Right hindlimb (tissue), 1 donor: ENCODE data around the gene ALG12.

Experiments used
- DNase-seq: peaks from one replicate; pipeline ENCODE4 v3.0.0-alpha.2; 2018

The ALG12 gene

DNA sequence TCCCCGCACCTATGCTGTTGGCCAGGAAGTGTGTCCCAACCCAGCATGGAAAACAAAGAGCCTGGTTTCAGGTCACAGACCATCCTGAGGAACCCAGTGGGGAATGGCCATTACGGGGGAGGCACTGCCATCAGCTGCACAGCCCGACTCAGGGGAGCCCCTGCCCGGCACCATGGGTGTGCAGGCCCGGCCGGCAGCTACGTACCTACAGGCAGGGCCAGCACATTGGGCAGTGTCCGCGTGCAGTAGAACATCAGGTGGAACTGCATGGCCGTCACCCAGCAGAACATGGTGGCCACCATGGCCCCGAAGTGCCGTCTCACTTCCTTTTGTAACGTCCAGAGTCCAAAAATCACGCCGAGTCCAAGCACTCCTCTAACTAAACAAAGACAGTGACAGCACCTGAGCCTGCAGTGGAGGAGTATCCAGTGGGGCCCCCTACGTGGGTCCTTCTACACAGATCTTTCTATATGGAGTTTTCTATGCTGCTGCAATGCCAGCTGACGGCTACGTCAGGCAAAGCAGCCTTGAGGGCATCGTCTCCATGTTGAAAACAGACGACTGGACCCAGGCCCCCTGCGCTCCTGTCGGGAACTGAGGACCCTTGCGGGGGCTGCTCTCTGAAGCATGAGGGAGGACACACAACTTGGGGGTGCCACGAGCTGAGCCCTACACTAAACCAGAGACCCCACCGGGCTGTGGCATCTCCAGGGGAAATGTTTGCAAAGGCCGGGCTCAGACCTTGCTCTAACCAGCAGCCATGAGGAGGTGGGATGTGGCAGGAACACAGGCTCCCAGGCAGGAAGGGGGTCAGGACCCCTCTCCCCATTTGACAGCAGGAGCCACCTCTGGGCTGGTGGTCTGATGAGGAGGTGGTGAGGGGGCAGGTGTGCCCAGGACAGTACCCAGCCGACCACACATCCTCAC is 7.7 kb downstream of the ALG12 start:
- no peak for DNase-seq

DNA sequence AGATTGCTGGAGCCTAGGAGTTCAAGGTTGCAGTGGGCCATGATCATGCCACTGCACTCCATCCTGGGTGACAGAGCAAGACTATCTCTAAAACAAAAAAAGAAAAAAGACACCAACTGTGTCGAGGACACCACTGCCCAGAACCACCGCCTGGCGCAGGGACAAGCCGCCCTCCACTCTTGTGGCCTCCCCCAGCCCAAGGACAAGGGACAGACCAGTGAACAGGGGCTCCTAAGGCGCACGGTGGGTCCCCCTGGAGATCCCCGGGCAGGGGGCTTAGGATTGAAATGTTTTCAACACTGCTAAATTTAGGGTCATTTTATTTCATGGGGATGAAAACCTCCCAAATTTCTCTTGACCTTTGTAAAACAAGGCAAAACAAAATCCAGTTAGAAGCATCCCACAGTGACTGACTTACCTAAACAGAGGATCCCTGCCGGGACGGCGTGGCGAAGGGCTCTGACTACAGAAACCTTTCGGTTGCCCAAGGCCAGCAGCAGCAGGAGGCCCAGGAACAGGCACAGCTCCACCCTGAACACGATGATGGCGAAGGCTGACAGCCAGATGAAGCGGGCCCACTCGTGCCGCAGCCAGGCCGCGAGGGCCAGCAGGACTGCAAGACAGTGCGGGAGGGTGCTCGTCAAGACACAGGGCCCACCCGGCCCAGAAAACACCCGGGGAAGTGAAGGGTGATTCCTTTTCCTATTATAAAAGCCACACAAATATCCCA is 8.6 kb downstream of the ALG12 start:
- DNase-seq: no peak

DNA sequence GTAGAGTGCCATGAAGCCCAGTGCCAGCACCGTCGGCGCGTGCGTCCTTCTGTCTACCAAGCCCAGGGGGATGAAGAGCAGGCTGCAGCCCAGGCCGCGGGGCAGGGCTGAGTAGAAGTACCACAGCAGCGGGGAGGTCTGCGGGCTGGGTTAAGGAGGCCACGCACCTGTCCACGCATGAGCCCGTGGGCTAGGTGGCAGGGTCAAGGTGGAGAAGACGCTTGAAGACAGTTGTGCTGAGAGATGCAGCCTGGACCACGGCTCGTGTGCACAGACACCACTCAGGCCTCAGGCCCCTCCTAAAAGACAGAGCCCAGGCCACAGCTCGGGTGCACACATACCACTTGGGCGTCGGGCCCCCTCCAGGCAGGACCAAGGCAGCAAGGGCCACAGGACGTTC is 10.4 kb downstream of the ALG12 start:
- DNase-seq: no peak

DNA sequence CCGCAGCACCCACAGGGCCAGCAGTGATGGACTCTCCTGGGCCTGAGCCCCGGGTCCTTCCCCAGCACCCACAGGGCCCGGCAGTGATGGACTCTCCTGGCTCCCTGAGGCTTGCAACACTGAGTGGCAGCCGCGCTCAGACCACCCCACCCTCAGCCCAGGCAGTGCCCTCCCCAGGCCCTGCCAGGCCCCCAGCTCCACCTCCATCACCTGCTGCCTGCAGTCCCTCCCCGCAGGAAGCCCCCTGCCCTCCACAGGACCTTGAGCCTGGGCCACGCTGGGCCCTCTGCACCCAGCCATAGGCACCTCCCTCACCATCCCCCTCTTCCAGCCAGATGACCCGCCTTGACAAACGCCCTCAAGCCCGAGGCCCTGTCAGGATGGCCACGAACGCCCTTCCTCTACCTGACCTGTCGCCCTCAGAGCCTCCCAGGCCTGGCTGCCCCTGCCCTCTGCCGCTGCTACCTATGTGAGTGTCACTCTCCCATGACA is 11.4 kb downstream of the ALG12 start:
- DNase-seq: no peak

DNA sequence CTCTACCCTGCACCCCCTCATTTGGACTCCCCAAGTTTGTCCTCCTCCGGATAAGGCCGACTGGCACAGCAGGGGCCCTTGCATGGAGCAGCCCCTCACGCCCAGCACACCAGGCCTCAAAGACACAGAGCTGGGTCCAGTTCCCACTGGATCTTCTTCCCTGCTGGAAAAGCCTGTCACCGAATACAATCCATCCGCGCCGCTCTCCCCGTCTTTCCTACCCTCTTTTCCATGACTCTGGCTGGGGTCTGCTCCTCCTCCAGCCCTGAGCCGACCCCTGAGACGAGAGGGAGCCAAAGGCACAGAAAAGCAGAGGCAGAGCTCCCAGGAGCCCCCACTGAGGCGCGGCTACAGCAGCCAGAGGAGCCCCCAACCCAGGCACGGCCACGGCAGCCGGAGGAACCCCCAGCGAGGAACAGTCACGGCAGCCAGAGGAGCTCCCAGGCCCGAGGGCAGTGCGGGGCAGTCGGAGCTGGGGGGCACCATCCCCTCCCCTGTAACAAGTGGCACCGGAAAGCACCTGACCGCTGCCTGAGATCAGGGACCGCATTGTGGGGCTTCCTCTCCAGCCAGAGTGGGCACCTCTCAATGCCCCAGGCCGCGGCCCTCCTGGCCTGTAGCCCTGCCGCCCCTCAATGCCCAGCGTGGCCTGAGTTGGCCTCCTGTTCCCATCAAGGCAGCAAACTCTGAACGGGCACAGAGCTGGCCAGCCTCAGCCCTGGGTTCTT is 12.0 kb downstream of the ALG12 start:
- no peak for DNase-seq

DNA sequence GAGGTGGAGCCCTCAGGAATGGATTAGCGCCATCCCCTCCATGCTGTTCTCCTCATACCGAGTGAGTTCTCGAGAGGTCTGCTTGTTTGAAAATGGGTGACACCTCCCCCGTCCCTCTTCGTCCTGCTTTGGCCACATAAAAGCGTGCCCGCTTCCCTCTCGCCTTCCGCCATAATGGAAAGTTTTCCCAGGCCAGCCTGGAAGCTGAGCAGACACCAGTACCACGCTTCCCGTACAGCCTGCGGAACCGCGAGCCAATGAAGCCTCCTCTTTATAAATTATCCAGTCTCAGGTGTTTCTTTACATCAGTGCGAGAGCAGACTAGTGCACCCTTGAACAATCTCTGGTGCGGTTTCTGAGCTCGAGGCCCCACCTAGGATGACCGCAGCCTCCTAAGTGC is 12.8 kb downstream of the ALG12 start:
- no peak for DNase-seq

DNA sequence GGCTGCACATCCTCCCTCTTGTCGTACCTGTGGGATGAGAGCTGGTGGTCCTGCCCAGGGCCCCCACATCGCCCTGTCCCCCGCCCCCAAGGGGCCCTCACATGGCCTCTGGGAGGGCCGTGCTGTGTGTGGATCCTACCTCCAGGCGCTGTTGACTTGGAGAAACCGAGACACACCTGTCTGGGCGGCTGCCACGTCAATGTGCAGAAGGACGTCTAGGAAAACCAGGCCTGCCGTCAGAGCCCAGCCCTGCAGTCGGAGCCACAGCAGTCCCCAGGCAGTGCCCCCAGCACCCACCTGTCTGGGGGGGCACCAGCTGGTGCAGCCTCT is 14.2 kb downstream of the ALG12 start:
- no peak for DNase-seq

DNA sequence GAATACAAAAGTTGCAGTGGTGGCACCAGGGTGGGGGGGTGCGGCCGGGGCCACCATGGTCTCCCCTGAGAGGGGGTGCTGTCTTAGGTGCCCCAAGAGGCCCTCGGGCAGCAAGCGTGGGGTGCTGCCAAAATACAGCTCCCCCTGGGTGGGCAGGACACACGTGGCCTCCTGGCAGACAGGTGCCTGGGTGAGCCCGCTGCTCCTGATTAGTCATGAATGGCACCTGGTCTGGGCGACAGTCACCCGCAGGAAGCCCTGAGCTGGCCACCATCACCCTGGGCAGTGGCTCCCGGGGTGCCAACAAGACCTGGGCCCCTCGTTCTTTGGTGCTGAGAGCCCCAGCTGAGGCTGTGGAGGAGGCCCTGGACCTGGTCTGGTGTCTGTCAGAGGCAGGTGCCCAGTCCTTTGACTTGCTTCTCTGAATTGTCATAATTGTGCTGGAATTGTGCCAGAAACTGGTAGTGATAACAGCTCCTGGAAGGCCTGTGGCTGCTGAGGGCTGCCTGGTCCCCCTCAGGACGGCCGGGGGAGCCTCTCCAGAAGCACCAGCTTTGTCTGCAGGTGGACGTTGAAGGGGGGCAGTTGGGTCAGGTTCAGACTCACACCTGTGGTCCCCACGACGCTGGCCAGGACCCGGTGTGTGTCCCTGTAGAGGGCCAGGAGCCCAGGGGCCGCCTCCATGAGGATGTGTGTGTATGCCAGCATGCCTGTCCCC is 14.8 kb downstream of the ALG12 start:
- no peak for DNase-seq

DNA sequence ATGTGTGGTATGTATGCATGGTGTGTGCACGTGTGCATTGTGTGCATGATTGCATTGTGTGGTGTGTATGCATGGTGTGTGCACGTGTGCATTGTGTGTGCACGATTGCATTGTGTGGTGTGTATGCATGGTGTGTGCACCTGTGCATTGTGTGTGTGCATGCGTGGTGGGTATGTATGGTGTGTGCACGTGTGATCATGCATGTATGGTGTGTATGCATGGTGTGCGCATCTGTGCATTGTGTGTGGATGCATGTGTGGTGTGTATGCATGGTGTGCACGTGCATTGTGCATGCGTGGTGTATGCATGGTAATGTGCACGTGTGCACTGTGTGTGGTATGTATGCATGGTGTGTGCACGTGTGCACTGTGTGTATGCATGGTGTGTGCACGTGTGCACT is 16.8 kb downstream of the ALG12 start:
- no peak for DNase-seq

DNA sequence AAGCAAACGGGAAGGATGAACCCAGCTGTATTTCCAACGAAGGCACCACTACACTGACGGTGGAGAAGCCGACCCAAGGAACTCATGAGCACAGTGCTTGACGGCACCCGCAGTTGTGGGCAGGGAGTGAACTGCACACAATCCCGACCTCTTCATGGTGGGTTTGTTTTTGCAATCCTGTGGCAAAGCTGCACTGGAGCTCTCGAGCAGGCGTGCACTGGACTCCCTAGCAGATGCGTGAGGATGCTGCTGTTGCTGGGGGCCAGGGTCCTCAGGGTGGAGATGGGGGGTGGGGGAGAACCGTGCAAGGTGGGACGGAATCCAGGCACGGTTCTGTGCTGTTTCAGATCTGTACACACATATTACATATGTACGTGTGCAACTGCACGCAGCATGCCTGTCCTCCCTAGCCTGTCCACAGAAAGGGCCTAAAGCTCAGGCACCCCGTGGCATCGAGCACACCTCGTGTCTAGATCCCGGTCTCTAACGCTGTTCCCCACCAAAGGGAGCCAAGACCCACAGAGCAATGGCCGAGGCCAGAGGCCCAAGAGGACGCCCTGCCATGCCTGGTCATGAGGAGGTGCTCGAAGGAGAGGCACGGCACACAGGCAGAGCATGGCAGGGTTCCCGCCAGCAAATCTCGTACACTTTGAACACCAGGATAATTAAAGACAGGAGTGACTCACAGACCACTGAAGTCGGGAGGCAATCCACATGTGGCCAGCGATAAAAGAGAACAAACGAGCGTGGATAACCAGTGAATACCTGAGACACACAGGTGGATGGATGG is 17.6 kb downstream of the ALG12 start:
- no peak for DNase-seq

DNA sequence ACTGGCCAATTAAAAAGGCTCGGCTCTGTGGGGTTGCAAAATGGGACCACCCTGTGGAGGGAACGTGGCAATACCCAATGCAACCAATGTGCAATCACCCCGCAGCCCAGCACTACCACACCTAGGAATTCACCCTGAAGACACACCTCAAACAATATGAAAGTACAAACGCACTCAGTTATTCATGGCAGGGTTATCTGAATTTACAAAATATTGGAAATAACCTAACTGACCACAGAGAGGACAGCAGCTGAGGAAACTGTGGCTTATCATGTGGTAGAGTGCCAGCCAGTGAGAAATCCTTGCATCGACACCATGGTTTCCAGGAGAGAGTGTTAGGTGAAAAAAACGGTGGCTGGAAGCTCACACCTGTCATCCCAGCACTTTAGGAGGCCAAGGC is 18.7 kb downstream of the ALG12 start:
- DNase-seq: no peak

DNA sequence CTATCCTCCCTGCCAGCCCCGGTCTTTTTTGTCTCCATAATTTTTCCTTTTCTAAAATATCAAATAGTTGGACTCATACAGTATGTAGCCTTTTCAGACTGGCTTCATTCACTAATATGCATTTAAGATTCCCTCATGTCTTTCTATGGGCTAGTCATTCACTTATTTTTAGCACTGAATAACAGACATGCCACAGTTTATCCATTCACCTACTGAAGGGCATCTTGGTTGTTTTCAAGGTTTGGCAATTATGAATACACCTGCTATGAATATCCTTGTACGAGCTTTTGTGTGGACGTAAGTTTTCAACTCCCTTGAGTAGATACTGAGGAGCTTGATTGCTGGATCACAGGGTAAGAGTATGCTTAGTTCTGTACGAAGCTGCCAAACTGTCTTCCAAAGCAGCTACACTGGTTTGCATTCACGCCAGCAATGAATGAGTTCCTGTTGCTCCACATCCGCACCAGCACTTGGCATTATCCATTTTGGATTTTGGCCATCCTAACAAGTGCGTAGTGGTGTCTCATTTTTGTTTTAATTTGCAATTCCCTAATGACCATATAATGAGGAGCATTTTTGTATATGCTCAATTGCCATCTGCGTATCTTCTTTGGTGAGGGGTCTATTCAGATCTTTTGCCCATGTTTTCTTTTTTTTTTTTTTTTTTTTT is 21.1 kb downstream of the ALG12 start:
- DNase-seq: no peak

DNA sequence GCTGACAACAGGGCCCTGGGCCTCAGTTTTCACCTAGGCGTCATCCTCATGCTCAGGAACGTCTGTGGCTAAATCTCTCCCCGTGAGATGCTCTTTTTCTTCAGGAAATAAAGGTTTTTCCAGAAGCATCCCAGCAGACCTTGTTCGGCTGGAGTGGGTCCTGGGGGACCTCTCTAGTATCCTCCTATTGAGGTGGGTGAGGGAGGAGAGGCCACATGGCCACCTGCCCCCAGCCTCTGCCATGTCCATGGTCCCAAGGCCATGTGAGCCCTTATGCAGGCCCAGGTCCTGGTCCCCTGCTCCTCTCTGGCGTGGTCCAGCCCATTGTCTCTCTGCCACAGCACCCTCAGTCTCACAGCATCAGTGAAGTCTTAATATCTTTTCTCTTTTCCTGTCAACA is 22.0 kb downstream of the ALG12 start:
- DNase-seq: no peak

DNA sequence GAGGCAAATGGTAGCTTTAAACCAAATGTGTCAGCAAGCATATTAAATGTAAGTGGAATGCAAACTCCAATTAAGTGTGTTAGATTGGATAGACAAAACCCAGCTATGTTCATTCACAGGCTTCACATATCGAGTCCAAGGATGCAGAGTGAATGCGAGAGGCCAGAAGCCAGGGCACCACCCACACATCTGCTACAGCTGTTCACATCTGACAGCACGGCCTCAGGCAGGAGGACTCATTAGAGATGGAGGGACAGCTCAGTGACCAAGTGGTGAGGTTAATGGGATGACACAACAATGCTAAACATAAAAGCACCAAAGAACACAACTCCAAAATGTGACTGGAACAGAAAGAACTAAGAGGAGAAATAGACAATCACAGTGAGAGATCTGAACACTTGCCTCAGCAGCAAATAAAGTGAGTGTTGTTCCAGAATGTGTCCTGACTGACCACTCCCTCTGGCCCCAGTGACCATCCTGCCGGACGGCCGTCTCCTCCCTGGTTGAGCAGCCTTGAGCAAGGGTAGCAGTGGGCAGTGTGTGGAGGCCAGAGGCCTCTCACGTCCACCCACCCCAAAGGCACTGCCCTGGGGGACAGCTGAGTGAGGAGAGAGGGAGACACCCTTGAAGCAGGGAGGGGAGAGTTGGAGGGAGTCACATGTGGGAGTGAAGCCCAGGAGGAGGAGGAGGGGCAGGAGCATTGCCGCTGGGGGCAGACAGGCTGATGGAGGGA is 23.8 kb downstream of the ALG12 start:
- no peak for DNase-seq

DNA sequence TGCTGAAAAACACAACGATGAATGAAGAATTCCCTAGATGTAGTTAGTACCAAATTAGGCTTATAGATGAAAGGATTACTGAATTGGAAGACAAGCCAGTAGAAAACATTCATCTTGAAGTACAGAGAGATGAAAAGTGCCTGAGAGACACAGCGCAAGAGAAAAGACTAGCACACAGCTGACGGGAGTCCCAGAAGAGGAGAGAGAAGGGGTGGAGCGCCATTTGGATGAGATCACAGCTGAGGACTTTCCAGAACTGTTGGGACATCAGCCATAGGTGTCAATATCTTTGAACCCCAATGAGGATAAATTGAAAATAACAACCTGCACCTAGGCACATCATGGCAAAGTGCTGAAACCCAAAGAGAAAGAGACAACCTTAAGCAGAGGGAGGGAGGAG is 25.2 kb downstream of the ALG12 start:
- DNase-seq: no peak

DNA sequence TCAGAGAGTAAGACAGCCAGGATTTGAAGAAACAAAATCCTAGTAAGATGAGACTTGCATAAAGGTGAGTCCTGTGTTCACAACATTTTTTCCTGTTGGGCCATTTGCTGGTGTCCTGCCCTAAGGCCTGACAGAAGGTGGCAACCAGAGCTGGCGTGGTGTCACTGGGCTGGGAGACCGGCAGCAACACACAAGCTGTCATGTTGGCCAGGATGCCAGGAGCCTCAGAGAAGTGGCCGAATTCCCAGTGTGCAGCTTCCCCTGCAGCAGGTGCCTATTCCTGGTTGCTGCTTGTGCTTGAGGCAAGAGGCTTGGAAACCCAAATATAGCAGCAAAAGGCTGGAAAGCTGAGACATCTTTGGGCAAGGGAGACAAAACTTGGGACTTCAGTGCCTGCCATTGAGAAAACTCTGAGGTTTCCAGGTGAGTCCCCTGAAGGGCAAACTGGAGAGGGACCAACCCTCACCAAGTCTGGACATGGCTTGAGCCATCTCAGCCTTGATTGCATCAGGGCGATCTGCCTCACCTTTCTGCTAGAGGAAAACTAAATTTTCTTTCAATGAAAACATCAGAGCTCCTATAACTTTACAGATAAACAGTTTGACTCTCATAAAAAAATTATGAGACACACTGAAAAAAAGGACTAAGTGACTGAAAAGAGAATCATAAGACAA is 25.9 kb downstream of the ALG12 start:
- DNase-seq: no peak

DNA sequence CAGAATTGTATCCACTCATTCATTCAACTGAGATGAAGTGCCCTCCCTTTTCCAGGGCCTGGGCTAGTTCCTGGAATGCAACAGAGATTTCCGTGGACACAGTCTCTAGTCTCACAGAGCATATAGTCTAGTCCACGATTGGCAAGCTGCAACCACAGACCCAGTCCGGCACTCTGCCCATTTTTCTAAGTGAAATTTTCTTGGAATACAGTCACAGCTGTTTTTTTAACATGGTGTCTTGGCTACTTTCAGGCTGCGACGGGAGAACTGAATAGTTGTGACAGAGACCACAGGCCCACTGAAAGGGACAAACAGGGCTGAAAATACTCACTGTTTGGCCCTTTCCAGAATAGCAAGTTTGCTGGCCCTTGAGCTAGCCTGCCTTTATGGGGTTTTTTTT is 29.2 kb downstream of the ALG12 start:
- no peak for DNase-seq

DNA sequence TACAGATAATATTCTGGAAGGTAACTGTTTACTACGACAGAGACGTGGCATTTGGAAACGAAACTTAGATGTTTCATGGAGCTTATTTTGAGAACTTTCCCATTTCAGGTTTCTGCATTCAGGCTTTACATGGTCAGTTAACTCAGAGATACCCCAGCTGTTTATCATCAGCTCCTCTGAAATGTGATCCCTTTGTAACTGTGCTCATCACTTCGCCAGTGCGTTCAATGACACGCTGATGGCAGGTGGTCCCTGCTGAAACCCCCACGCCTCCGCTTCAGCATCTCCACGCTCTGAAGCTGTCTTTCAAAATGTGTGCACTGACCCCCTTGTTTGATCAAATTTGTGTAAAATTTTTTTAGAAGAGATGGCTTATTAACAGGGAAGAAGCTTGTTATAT is 30.5 kb downstream of the ALG12 start:
- DNase-seq: no peak

DNA sequence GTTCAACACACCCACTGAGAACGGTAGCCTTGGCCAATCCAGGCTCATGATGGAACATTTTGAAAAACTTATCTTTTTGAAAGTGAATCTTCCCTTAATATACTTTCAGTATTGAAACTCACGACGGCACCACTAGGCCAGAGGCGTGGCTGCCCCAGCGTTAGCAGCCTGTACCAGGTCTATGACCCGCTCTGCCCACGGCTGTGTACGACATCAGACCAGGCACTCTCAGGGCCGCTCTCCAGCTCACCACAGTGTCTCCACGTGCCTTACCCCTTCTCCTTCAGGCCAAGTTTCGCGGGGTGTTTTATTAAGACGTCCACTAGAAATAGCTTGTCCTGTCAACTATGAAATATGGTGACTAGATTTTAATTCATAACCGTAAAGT is 31.2 kb downstream of the ALG12 start:
- DNase-seq: no peak
